ENCODE measurements around the gene SLC35C1.
"Not testable (repeated sequence)": the region's sequence is repeated elsewhere in the genome, so short reads cannot be mapped to it uniquely, and the experiment has no call there.

The SLC35C1 gene

DNA sequence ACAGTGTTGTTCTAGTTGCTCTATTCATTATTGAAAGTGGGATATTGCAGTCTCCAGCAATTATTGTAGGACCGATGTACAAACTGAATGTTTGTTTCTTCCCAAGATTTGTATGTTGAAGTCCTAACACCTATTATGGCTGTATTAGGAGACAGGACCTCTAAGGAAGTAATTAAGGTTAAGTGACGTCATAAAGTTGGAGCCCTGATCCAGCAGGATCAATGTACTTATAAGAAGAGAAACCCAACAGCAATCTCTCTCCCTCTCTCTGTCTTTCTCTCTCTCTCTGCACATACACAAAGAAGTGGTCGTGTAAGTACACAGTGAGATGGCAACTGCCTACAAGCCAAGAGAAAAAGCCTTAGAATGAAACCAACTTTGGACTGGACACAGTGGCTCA, 16.1 kb upstream of the SLC35C1 start:
- no peak for DNase-seq

- no peak for DNase-seq
Observed at GRCh38 chr11:45791524-45791923, 13.4 kb upstream of the SLC35C1 start.

- DNase-seq: no peak
Observed at GRCh38 chr11:45794169-45794568, 10.8 kb upstream of the SLC35C1 start.

- no peak for DNase-seq
Observed at GRCh38 chr11:45795379-45795778, 9.6 kb upstream of the SLC35C1 start.

DNA sequence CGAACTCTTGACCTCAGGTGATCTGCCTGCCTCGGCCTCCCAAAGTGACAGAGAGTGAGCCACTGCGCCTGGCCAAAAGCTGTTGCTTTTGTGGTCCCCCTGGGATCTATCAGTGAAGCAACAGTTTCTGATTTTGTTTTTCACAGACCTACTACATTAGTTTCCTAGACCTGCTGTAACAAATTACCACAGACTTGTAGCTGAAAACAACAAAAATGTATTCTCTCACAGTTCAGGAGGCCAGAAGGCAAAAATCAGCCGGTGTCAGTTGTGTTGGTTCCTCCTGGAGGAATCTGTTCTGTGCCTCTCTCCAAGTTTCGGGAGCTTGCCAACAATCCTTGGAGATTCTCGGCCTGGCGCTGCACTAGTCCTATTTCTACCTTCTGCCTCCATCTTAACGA, 8.5 kb upstream of the SLC35C1 start:
- DNase-seq: no peak

GRCh38 chr11:45798793-45799441, 6.0 kb upstream of the SLC35C1 start:
- DNase-seq: no peak

DNA sequence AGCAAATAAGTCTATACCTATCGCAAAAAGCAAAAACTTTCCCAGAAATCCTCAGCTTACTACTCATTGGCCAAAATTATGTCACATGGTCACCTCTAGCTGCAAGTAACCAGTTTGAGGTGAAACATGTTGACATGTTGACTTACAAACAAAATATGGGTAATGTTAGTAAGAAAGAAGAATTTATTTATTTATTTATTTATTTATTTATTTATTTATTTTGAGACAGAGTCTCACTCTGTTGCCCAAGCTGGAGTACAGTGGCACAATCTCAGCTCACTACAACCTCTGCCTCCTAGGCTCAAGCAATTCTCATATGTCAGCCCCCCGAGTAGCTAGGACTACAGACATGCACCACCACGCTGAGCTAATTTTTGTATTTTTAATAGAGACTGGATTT, 5.4 kb upstream of the SLC35C1 start:
- no peak for DNase-seq

- no peak for DNase-seq
Observed at GRCh38 chr11:45800261-45800660, 4.7 kb upstream of the SLC35C1 start.

- peak; percentile 51 to 54 for DNase-seq
Observed at GRCh38 chr11:45801723-45802315, 3.1 kb upstream of the SLC35C1 start.

DNA sequence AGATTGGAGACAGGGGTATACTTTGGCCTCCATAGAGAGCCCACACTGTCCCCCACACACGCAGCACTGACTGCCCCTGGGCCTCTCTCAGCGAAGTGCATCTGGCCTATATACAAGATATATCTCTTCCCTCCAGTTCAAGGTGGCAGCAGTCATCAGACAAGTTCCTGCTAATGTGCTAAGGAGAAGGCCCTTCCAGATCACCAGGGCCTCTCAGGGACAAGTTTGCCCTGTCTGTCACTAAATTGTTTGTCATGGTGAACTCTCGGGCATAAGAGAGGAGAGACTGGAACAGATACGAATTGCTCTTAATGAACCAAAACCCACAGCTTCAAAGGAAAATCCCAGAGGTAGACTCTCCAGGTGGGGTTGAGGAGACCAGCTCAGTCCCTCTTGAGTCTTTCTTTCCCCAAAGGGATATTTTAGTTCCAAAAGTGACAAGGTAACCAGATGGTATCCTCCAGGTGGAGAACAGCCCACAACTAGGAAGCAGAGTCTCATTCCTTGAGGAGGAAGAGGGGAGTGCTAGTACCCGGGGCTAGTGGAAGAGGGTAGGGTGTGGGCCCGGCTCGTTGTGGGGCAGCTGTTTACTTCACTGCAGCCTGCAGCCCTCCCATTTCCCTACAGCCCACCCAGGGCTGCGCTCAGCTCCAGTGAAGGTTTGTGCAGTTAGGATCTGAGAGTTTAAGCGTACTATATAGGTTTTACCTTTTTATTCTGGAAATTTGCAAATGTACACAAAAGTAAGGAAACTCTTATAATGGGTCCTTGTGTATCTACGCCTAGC, 2.2 kb upstream of the SLC35C1 start:
- DNase-seq: no peak

GRCh38 chr11:45803971-45804760, 783 bp upstream of the SLC35C1 start:
- peak; percentile 61 to 80 for DNase-seq

GRCh38 chr11:45805305-45806071, 539 bp downstream of the SLC35C1 start:
- DNase-seq: peak; percentile 22 to 64

GRCh38 chr11:45806072-45806933, 1.4 kb downstream of the SLC35C1 start:
- no peak for DNase-seq

DNA sequence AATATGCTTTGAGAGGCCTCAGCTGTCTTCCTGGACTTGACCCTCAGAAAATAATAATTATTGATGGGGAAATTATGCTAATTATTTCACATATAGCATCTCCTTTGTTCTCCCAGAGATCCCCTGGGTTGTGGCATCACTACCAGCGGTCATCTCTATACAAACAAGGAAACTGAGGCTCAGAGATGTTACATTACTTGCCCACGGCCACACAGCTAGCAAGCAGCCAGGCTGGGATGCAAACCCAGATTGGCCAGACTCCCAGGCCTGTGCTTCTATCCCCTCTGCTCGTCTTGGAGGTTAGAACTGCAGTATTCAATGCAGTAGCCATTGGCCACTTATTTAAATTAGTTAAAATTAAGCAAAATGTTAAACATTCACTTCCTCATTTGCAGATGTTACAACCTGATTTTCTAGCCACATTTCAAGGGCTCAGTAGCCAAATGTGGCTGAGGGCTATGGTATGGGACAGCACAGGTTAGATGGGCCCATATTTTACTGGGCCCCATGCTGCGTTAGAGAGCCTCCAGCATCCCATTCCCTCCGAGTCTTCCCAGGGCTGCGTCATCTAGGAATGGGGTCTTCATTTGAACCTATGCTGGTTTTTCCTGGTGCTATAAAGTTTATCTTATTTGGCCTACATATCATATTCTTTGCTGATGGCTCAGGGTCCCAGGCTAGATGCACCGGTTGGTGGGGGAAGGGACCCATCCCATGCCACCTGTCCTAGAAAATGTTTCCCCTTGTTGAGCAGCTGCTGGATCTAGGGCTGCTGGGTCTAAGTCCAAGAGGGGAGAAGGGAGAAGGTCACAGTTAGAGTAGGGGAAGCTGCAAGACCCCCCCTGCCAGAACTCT, 2.2 kb downstream of the SLC35C1 start:
- DNase-seq: no peak

GRCh38 chr11:45807792-45808238, 2.9 kb downstream of the SLC35C1 start:
- no peak for DNase-seq

DNA sequence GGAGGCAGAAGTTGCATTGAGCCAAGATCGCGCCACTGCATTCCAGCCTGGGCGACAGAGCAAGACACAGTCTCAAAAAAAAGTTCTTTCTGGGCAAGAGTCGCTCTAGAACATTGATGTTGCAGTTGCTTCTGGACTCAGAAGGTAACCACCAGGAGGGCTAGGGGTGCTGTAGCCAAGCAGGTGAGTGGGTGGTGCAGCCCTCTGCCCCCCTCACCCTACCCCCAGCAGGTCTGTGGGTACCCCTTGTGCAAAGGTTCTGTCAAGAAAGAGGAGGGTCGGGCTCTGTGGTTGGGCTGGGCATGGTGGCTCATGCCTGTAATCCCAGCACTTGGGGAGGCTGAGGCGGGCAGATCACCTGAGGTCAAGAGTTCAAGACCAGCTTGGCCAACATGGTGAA, 3.5 kb downstream of the SLC35C1 start:
- not testable (repeated sequence) for DNase-seq

- no peak for DNase-seq
Observed at GRCh38 chr11:45809456-45810395, 4.8 kb downstream of the SLC35C1 start.

- no peak for DNase-seq
Observed at GRCh38 chr11:45810431-45811108, 5.6 kb downstream of the SLC35C1 start.

DNA sequence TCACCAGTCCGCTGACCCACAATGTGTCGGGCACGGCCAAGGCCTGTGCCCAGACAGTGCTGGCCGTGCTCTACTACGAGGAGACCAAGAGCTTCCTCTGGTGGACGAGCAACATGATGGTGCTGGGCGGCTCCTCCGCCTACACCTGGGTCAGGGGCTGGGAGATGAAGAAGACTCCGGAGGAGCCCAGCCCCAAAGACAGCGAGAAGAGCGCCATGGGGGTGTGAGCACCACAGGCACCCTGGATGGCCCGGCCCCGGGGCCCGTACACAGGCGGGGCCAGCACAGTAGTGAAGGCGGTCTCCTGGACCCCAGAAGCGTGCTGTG, 6.1 kb downstream of the SLC35C1 start:
- no peak for DNase-seq
